Upper lobe of left lung (tissue), 6 donors: ENCODE data around the gene SPATA13. TPM values are rescaled to one million over a fixed set of nuclear protein-coding genes. Genes with fewer than 3 reads are reported as not detected.

Source experiments
- ATAC-seq, 2 donors: fragments of 200-7000 bp; cut with Tn5 transposase; one replicate each; pipeline ENCODE4 v1.9.1; 2022; ENCODE audit warnings: mild to moderate bottlenecking in 2 of 2, moderate library complexity in 2 of 2; ENCODE audit not compliant: low FRiP score in 2 of 2
- DNase-seq, 2 donors: peaks; one replicate each; pipeline ENCODE4 v3.0.0-alpha.2; 2019 to 2020
- H3K27ac ChIP-seq, 4 donors: fragments of 200-600 bp; sonication (generic); one replicate each; pipeline ENCODE4 v1.5.1; 2016 to 2019
- H3K27me3 ChIP-seq, 4 donors: fragments of 200-600 bp; sonication (generic); one replicate each; pipeline ENCODE4 v1.5.1; 2017 to 2019
- H3K36me3 ChIP-seq, 4 donors: fragments of 200-600 bp; sonication (generic); one replicate each; pipeline ENCODE4 v1.5.1; 2016 to 2019
- H3K4me1 ChIP-seq, 4 donors: fragments of 200-600 bp; sonication (generic); one replicate each; pipeline ENCODE4 v1.5.1; 2018 to 2019
- H3K4me3 ChIP-seq, 4 donors: fragments of 200-600 bp; sonication (generic); one replicate each; pipeline ENCODE4 v1.5.1; 2017 to 2019; ENCODE audit warnings: mild to moderate bottlenecking in 2 of 4, moderate library complexity in 1 of 4
- H3K9me3 ChIP-seq, 4 donors: fragments of 200-600 bp; sonication (generic); one replicate each; pipeline ENCODE4 v1.5.1; 2018 to 2019
- CTCF ChIP-seq, 6 experiments: fragments of 450-650 bp in 4 of 6; fragments of 200-600 bp in 2 of 6; sonication (generic) in 2 of 6; IDR thresholded peaks; one replicate each; pipeline ENCODE4 v1.5.1; 2016 to 2019; ENCODE audit warnings: antibody characterized with exemption in 6 of 6
- EP300 ChIP-seq, 4 donors: sonication (generic); formaldehyde crosslinking; IDR thresholded peaks; one replicate each; pipeline ENCODE4 v1.5.1; 2017; ENCODE audit warnings: antibody characterized with exemption in 4 of 4, control low read depth in 2 of 4
- POLR2A ChIP-seq, 4 donors: fragments of 450-650 bp; IDR thresholded peaks; one replicate each; pipeline ENCODE4 v1.5.1; 2016 to 2017; ENCODE audit warnings: antibody characterized with exemption in 4 of 4, mild to moderate bottlenecking in 2 of 4
- POLR2AphosphoS5 ChIP-seq, 2 donors: sonication (generic); formaldehyde crosslinking; IDR thresholded peaks; one replicate each; pipeline ENCODE4 v1.5.1; 2017; ENCODE audit warnings: antibody characterized with exemption in 2 of 2
- WGBS, 2 donors: methylation state at CpG; one replicate each; pipeline ENCODE4 v1.1.5; 2017 to 2018; 5-methylcytosine and 5-hydroxymethylcytosine counted together
- total RNA-seq, 6 donors: library from RNA; depleted of rRNA in 4 of 6; stranded (reverse); fragments of >200 nt in 4 of 6; gene quantifications; one replicate each; pipeline versions ENCODE4 v1.1.0 to v1.2.1, GENCODE V29; 2016 to 2021
- donor health status: DM: no; HTN: no; CAD: no; lungs with moderate emphysema.
- donor health status: DM: no; HTN: yes; CAD: no; lungs with severe emphysema.

Gene SPATA13
- total RNA-seq, 6 donors from 2014 or later, result 31.2 to 77.5 (median 49.2) TPM

GRCh38 chr13:24168979-24169378 is 8.5 kb downstream of the SPATA13 start:
- H3K4me1 ChIP-seq, result peaks cover 0 to 11% (median 2%) of the 10 kb centered on the region in 4 donors
- H3K36me3 ChIP-seq, result peaks cover 0 to 16% (median 0%) of the 10 kb centered on the region in 4 donors
- no peaks in the 10 kb centered on the region for H3K9me3 ChIP-seq
- ATAC-seq, result no peak
- no peak for TF ChIP-seq POLR2A (IDR thresholded peaks at IDR 0.05)
- TF ChIP-seq POLR2AphosphoS5 (IDR thresholded peaks at IDR 0.05), result no peak
- TF ChIP-seq EP300 (IDR thresholded peaks at IDR 0.05), result no peak
- peak overlapping the region in 1 of 4 donors; percentile 28 for H3K27ac ChIP-seq
- no peak overlapping the region for H3K4me3 ChIP-seq
- WGBS, 2 donors, result 71 to 75% methylated on average over 5 of the region's 5 CpGs
- DNase-seq, result no peak
- no peaks in the 10 kb centered on the region for H3K27me3 ChIP-seq

GRCh38 chr13:24172071-24172470 is 11.6 kb downstream of the SPATA13 start:
- no peak overlapping the region for H3K4me3 ChIP-seq
- DNase-seq (no peak), ATAC-seq (no peak)
- no peaks in the 10 kb centered on the region for H3K27me3 ChIP-seq
- no peaks in the 10 kb centered on the region for H3K9me3 ChIP-seq
- H3K36me3 ChIP-seq, result no peaks in the 10 kb centered on the region
- H3K4me1 ChIP-seq, result peaks cover 0 to 5% (median under 1%) of the 10 kb centered on the region in 4 donors
- no peak overlapping the region for H3K27ac ChIP-seq
- WGBS, 2 donors, result 94% methylated on average over 4 of the region's 4 CpGs
- no peak for TF ChIP-seq POLR2A (IDR thresholded peaks at IDR 0.05)
- TF ChIP-seq CTCF (IDR thresholded peaks at IDR 0.05), result no peak
- no peak for TF ChIP-seq POLR2AphosphoS5 (IDR thresholded peaks at IDR 0.05)

- whole genome bisulfite sequencing, 2 donors, result 60 to 70% methylated on average over 2 of the region's 2 CpGs
- ATAC-seq, result no peak
- H3K4me1 ChIP-seq, result peaks cover 0 to 5% (median 0%) of the 10 kb centered on the region in 4 donors
Observed at GRCh38 chr13:24173795-24174194, 13.3 kb downstream of the SPATA13 start.

GRCh38 chr13:24175847-24176246 is 15.3 kb downstream of the SPATA13 start:
- DNase-seq (no peak), ATAC-seq (no peak)
- no peaks in the 10 kb centered on the region for H3K27me3 ChIP-seq
- H3K9me3 ChIP-seq, result no peaks in the 10 kb centered on the region
- no peak overlapping the region for H3K4me3 ChIP-seq
- H3K36me3 ChIP-seq, result no peaks in the 10 kb centered on the region
- H3K4me1 ChIP-seq, result peaks cover 0 to 10% (median 0%) of the 10 kb centered on the region in 4 donors
- H3K27ac ChIP-seq, result no peak overlapping the region
- WGBS, 2 donors, result 87 to 89% methylated on average over 4 of the region's 4 CpGs
- no peak for TF ChIP-seq EP300 (IDR thresholded peaks at IDR 0.05)
- TF ChIP-seq CTCF (IDR thresholded peaks at IDR 0.05), result no peak
- no peak for TF ChIP-seq POLR2AphosphoS5 (IDR thresholded peaks at IDR 0.05)
- TF ChIP-seq POLR2A (IDR thresholded peaks at IDR 0.05), result no peak

More at GRCh38 chr13:24173795-24174194, 13.3 kb downstream of the SPATA13 start:
- DNase-seq, result no peak
- H3K27me3 ChIP-seq, result no peaks in the 10 kb centered on the region
- no peaks in the 10 kb centered on the region for H3K36me3 ChIP-seq
- no peak for TF ChIP-seq CTCF (IDR thresholded peaks at IDR 0.05)
- TF ChIP-seq POLR2AphosphoS5 (IDR thresholded peaks at IDR 0.05), result no peak
- TF ChIP-seq POLR2A (IDR thresholded peaks at IDR 0.05), result no peak
- TF ChIP-seq EP300 (IDR thresholded peaks at IDR 0.05), result no peak
- H3K4me3 ChIP-seq, result no peak overlapping the region
- H3K27ac ChIP-seq, result no peak overlapping the region
- H3K9me3 ChIP-seq, result no peaks in the 10 kb centered on the region

- no peaks in the 10 kb centered on the region for H3K9me3 ChIP-seq
- TF ChIP-seq EP300 (IDR thresholded peaks at IDR 0.05) (no peak), POLR2A (IDR thresholded peaks at IDR 0.05) (no peak), POLR2AphosphoS5 (IDR thresholded peaks at IDR 0.05) (no peak), CTCF (IDR thresholded peaks at IDR 0.05) (no peak)
- no peak for ATAC-seq
- no peak overlapping the region for H3K4me3 ChIP-seq
- no peak for DNase-seq
- H3K4me1 ChIP-seq, result peaks cover 0 to 10% (median 0%) of the 10 kb centered on the region in 4 donors
- peak overlapping the region in 1 of 4 donors; percentile 17 for H3K27ac ChIP-seq
- 87 to 88% methylated on average over 8 of the region's 8 CpGs for WGBS, 2 donors
- no peaks in the 10 kb centered on the region for H3K36me3 ChIP-seq
- no peaks in the 10 kb centered on the region for H3K27me3 ChIP-seq
Observed at GRCh38 chr13:24176351-24177101, 16.0 kb downstream of the SPATA13 start.
